Esophagus muscularis mucosa (tissue), 4 donors: ENCODE measurements around the gene PTPN7. TPM values are rescaled to one million over a fixed set of nuclear protein-coding genes. Genes with fewer than 3 reads are reported as not detected.
A peak's percentile ranks its signal among the peaks of the same experiment; 100 is the strongest.

ENCODE experiments used
- DNase-seq: peaks from one replicate; pipeline ENCODE4 v3.0.0-alpha.2; 2017; ENCODE audit errors: extremely low spot score
- H3K27ac ChIP-seq, 4 donors: fragments of 200-600 bp; sonication (generic); replicated peaks in 1 of 4; 1 replicate in 3 of 4; 2 replicates in 1 of 4; pipeline ENCODE4 v1.5.1; 2016 to 2019; ENCODE audit warnings: mild to moderate bottlenecking in 1 of 4
- H3K27me3 ChIP-seq, 4 donors: fragments of 200-600 bp; sonication (generic); one replicate each; pipeline versions ENCODE4 v1.5.1 to v1.6.0; 2016 to 2019
- H3K36me3 ChIP-seq, 4 donors: fragments of 200-600 bp; sonication (generic); one replicate each; pipeline ENCODE4 v1.5.1; 2016 to 2019
- H3K4me1 ChIP-seq, 4 donors: fragments of 200-600 bp; sonication (generic); one replicate each; pipeline ENCODE4 v1.5.1; 2016 to 2019
- H3K4me3 ChIP-seq, 4 donors: fragments of 200-600 bp; sonication (generic); 1 replicate in 2 of 4; 2 replicates in 2 of 4; pipeline ENCODE4 v1.5.1; 2016 to 2019; ENCODE audit warnings: mild to moderate bottlenecking in 4 of 4, moderate library complexity in 1 of 4
- H3K9me3 ChIP-seq, 4 donors: fragments of 200-600 bp; sonication (generic); 1 replicate in 3 of 4; 2 replicates in 1 of 4; pipeline ENCODE4 v1.5.1; 2016 to 2019
- CTCF ChIP-seq, 3 experiments: fragments of 200-600 bp in 2 of 3; fragments of 450-650 bp in 1 of 3; sonication (generic) in 2 of 3; IDR thresholded peaks; one replicate each; pipeline ENCODE4 v1.5.1; 2017 to 2019; ENCODE audit warnings: antibody characterized with exemption in 3 of 3, mild to moderate bottlenecking in 2 of 3, moderate library complexity in 1 of 3
- EP300 ChIP-seq: sonication (generic); formaldehyde crosslinking; IDR thresholded peaks from one replicate; pipeline ENCODE4 v1.6.1; 2017; ENCODE audit warnings: antibody characterized with exemption
- POLR2A ChIP-seq: fragments of 450-650 bp; IDR thresholded peaks from one replicate; pipeline ENCODE4 v1.6.1; 2017; ENCODE audit warnings: antibody characterized with exemption, moderate library complexity, mild to moderate bottlenecking, low read depth
- POLR2AphosphoS5 ChIP-seq, 2 donors: sonication (generic); formaldehyde crosslinking; IDR thresholded peaks; one replicate each; pipeline ENCODE4 v1.6.1; 2017; ENCODE audit warnings: antibody characterized with exemption in 2 of 2
- WGBS: methylation state at CpG from one replicate; pipeline ENCODE4 v1.1.5; 2018; 5-methylcytosine and 5-hydroxymethylcytosine counted together
- intact Hi-C: fragments of 100-400 bp; cut with DNase I; formaldehyde crosslinking; loops from one replicate; pipeline ENCODE4 v1.15.1; 2023
- total RNA-seq, 4 donors: library from RNA; depleted of rRNA; stranded (reverse); fragments of >200 nt; gene quantifications; one replicate each; pipeline versions ENCODE4 v1.1.0 to v1.2.1, GENCODE V29; 2016

PTPN7 gene
- 1 to 10 TPM in 2 of 4 donors, under 1 TPM in 2; 0.78 to 2.5 (median 1.3) TPM for total RNA-seq

- intact Hi-C loops = no loop called here
- TF ChIP-seq EP300 = no peak
- TF ChIP-seq POLR2A = no peak
- no peak for TF ChIP-seq CTCF (IDR thresholded peaks at IDR 0.05)
- no peak for TF ChIP-seq POLR2AphosphoS5 (IDR thresholded peaks at IDR 0.05)
- peak within 1 kb of the TSS in 3 of 4 donors; percentile 4 to 43 (median 39) for H3K27ac ChIP-seq
- H3K4me3 ChIP-seq = peak within 1 kb of the TSS in 3 of 4 donors; percentile 20 to 43 (median 25)
- 80% methylated on average over 16 of the region's 17 CpGs for WGBS
- DNase-seq = no peak
- no peaks in the 10 kb centered on the region for H3K36me3 ChIP-seq
- peaks cover 0 to 12% (median 0%) of the 10 kb centered on the region in 4 donors for H3K27me3 ChIP-seq
- no peaks in the 10 kb centered on the region for H3K9me3 ChIP-seq
- peaks cover 0 to 3% (median under 1%) of the 10 kb centered on the region in 4 donors for H3K4me1 ChIP-seq
Observed at GRCh38 chr1:202160377-202160940, at the start of gene PTPN7. Gene PTPN7, minus strand, starts transcription at chr1:202160602. Its CDS starts 1,200 bp downstream, at chr1:202159402.

- no peak for DNase-seq
- H3K27me3 ChIP-seq = peaks cover 0 to 63% (median 2%) of the 10 kb centered on the region in 4 donors
- H3K4me3 ChIP-seq = no peak overlapping the region
- intact Hi-C loops = no loop called here
- H3K9me3 ChIP-seq = no peaks in the 10 kb centered on the region
- peaks cover 0 to 8% (median 0%) of the 10 kb centered on the region in 4 donors for H3K4me1 ChIP-seq
- no peak overlapping the region for H3K27ac ChIP-seq
- whole genome bisulfite sequencing = 69% methylated on average over 8 of the region's 11 CpGs
- H3K36me3 ChIP-seq = no peaks in the 10 kb centered on the region
- TF ChIP-seq CTCF (IDR thresholded peaks at IDR 0.05) = no peak
- TF ChIP-seq POLR2AphosphoS5 (IDR thresholded peaks at IDR 0.05) = no peak
- no peak for TF ChIP-seq POLR2A
- no peak for TF ChIP-seq EP300
Observed at GRCh38 chr1:202208351-202208857, 48.0 kb upstream of the PTPN7 start.

- WGBS = 80% methylated on average over 1 of the region's 1 CpG
- Histone ChIP-seq H3K27me3 (peaks cover 0 to 52% (median 0%) of the 10 kb centered on the region in 4 donors), H3K9me3 (no peaks in the 10 kb centered on the region), H3K4me1 (peaks cover 0 to 8% (median 0%) of the 10 kb centered on the region in 4 donors), H3K27ac (no peak overlapping the region), H3K36me3 (no peaks in the 10 kb centered on the region), H3K4me3 (no peak overlapping the region)
- intact Hi-C loops = no loop called here
- no peak for DNase-seq
- TF ChIP-seq EP300 (no peak), CTCF (IDR thresholded peaks at IDR 0.05) (no peak), POLR2A (no peak), POLR2AphosphoS5 (IDR thresholded peaks at IDR 0.05) (no peak)
Observed at GRCh38 chr1:202207292-202207691, 46.9 kb upstream of the PTPN7 start.

GRCh38 chr1:202205523-202206190 is 45.3 kb upstream of the PTPN7 start:
- intact Hi-C loops = no loop called here
- Histone ChIP-seq H3K27me3 (peaks cover 0 to 36% (median 0%) of the 10 kb centered on the region in 4 donors), H3K27ac (no peak overlapping the region), H3K4me3 (no peak overlapping the region), H3K36me3 (no peaks in the 10 kb centered on the region), H3K9me3 (no peaks in the 10 kb centered on the region), H3K4me1 (peaks cover 0 to 13% (median under 1%) of the 10 kb centered on the region in 4 donors)
- DNase-seq = no peak
- 61% methylated on average over 5 of the region's 5 CpGs for WGBS
- TF ChIP-seq EP300 (no peak), POLR2AphosphoS5 (IDR thresholded peaks at IDR 0.05) (no peak), POLR2A (no peak), CTCF (IDR thresholded peaks at IDR 0.05) (no peak)
